T1000 (cell line): Measurements from ENCODE around the gene SGPL1.

Source experiments
- DNase-seq: peaks from one replicate; lab custom pipeline; 2025; ENCODE audit warnings: mixed read lengths; lab: John Stamatoyannopoulos, UW

SGPL1 gene

GRCh38 chr10:70810967-70811366 is 4.8 kb upstream of the SGPL1 start:
- DNase-seq = no peak

- DNase-seq = no peak
Observed at GRCh38 chr10:70811881-70812280, 3.9 kb upstream of the SGPL1 start.

GRCh38 chr10:70812814-70813213 is 2.9 kb upstream of the SGPL1 start:
- DNase-seq = no peak

DNA sequence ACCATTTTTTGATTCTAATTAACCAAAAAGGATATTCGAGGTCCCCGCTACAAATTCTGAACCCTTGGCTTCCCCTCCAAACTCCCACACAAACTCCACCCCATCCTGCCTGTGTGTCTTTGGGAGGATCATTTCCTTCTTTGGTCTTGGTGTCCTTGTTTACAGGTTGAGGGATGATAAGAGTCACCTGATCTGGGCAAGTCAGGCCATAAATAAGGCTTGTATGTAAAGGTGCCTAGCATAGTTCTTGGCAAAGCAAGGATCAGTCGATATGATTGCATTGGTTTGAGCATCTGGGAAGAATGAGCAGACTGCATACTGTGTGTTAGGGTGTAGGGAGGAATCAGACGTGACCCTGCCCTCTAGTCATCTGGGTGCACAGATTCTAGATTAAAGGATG is 1.6 kb upstream of the SGPL1 start:
- no peak for DNase-seq

DNA sequence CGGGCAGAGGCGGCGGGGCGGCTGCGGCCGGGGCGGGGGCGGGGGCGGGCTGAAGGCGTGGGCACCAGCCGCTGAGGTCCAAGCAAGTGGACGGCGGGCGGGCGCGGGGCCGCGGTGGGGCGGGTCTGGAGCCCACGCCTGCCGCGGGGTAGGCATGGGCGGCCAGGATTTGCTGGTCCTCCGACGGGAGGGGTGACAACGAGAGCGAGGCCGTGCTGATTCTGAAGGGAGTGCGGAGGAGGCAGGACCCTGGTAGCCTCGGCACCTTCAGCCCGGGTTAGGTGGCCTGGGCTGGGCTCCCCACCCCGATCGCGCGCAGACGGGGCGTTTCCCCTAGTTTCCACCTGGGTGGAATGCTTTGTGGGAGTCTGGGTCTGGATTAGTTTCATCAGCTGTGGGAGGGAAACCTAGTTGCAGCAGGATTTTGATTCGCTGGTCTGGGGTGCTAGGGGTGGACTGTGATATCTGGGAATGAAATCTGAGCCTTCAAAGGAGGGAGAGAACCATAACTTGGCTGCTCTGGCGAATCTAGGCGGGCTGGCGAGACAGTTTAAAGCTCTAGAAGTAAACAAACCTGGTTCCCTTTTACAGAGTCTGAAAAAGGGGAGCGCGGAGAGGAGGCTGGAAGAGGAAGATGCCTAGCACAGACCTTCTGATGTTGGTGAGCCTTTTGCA is 609 bp downstream of the SGPL1 start:
- DNase-seq = peak; percentile 69

DNA sequence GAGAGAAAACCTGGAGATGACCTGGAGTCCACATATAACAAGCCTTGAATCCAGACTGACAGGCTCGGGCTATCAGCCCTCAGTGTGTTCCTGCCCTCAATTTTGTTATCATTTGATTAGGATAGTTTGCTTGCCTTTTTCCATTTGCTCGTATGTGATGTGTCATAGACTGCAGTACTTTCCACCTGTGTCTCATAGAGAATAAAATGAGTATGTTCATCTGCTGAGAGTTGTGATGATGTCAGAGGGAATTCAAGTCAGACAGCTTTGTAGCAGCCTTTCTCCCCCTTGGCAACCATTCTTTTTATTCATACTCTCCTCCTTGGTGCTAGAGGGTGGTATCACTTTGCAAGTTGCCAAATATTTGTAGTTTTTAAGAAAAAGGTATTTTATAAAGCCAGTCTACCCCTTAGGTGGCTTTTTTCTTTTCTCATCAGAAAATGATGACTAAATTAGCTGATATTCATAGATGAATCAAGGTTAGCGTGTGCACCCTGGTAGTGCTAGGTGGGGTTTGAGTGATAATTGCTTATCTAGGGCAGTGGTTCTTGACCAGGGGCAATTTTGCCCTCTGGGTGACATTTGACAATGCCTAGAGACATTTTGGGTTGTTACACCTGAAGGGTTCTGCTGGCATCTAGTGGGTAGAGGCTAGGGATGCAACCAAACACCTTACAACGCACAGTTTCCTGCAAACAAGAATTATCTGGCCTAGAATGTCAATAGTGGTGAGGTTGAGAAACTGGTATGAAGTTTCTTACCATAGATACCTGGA is 5.4 kb downstream of the SGPL1 start:
- DNase-seq = no peak

GRCh38 chr10:70822076-70822820 is 6.5 kb downstream of the SGPL1 start:
- DNase-seq = no peak

GRCh38 chr10:70827086-70827757 is 11.5 kb downstream of the SGPL1 start:
- no peak for DNase-seq

DNA sequence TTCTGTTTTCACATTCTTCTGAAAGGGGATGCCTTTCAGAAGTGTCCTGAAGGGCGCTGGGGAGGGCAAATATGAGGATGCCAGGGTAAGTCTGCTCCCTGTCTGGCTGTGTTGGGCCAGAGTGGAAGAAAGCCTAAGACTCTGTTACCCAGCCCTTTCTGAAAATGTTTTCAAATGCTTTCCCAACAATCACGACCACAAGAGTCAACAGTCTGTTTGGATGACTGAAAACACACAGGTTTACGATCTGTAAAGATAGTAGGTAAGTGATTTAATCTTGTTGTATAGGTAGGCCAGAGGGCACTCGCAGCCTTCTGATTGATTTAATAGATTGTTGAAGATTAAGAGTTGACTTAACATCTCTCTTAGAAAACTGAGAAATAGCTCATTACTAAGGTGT is 13.2 kb downstream of the SGPL1 start:
- no peak for DNase-seq

GRCh38 chr10:70829543-70829942 is 13.8 kb downstream of the SGPL1 start:
- no peak for DNase-seq

DNA sequence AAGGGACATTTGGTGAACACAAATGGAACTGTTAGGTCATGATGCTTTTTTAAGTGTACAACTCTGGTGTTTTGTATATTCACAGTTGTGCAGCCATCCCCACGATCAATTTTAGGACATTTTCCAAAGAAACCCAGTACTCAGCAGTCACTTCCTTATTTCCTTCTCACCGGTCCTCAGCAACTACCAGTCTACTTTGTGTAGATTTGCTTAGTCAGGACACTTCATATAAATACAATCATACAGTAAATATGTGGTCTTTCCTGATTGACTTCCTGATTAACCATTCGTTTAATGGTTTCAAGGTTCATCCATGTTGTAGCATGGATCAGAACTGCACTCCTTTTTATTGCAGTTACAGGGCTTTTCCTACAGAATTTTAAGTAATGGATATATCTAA is 14.4 kb downstream of the SGPL1 start:
- no peak for DNase-seq

GRCh38 chr10:70832221-70832620 is 16.5 kb downstream of the SGPL1 start:
- DNase-seq = no peak

GRCh38 chr10:70832852-70833528 is 17.2 kb downstream of the SGPL1 start:
- no peak for DNase-seq

- no peak for DNase-seq
Observed at GRCh38 chr10:70833601-70834000, 17.9 kb downstream of the SGPL1 start.

DNA sequence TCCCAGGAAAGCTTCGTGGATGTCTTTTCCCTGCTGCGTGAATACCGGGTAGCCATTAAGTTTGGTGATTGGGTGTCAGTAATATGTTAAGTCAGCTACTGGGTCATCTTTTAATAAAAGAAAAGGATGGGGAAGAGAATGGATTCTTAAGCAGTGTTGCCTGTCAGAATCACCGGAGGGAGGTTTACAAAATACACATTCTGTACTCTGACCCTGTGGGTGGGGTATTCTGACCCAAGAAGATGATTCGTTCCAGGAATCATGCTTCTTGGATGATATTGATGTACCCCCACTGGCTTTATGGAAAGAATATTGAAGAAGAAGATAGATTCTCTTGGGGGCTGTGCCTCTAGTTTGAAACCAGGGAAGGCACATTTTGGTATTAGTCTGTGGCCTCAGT is 18.3 kb downstream of the SGPL1 start:
- no peak for DNase-seq

DNA sequence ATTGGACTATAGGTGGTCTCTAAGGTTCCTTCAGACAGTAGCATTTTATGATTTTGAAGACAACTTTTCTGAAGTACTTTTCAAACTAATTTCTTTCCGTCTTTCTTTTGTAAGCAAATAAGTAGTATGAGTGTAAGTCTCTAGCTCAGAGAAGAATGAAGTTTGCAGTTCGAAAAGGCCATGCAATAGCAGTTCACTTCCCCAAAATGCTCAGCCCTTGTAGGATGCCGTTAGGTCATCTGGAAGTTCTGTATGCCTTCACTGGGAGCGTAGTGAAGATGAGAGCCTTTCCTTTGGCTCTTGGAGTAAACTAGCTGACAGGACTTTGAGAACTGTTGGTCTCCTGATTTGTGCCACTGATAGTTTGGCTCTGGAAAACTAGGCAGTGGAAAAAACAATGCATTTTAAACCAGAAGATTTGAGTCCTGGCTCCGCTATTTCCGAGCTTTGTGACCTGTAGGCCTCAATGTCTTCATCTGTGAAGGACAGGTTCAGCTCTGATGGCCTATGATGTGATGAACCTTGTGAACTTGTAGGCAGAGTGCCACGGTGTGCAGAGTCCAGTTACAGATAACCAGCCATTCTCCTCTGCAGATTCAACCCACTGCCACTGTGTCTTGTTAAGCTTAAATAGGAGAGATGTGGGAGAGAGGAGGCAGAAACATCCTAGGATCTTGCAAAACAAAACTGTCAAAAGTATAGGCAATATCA is 18.8 kb downstream of the SGPL1 start:
- no peak for DNase-seq

DNA sequence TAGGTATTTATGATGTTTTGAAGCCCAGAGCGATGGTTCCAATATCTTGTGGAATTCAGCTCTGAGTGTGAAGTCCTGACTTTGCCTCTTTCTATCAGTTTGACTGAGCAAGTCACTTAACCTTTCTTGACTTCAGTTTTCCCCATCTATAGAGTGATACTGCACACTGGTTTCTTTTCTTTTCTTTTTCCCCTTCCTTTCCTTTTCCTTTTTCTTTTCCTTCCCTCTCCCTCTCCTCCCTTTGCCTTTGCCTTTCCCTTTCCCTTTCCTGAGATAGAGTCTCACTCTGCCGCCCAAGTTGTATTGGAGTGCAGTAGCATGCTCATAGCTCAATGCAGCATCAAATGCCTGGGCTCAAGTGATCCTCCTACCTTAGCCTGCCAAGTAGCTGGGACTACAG is 20.6 kb downstream of the SGPL1 start:
- no peak for DNase-seq

GRCh38 chr10:70837660-70838059 is 21.9 kb downstream of the SGPL1 start:
- DNase-seq = no peak

- no peak for DNase-seq
Observed at GRCh38 chr10:70838270-70838805, 22.6 kb downstream of the SGPL1 start.

DNA sequence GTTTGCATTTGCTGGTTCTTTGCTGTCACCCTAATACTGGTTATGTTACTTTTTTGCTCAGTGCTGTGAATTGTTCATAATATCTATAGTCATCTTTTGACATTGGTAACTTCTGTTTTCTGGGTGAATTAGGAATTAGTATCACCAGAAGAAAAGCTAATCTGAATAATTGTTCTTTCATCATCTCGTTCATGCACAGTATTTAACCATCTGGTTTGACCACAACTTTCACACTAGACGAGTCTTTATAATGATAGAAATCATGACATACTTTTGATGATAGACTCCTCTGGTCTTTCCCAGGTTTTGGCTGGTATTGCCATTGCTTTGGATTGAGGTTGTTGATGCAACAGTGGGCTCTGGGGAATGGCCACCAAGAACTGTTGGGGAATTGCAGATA is 25.1 kb downstream of the SGPL1 start:
- no peak for DNase-seq

- no peak for DNase-seq
Observed at GRCh38 chr10:70843333-70843732, 27.6 kb downstream of the SGPL1 start.
